GM12892 (cell line): ENCODE measurements around the gene RELN.

ENCODE experiments used
- POLR2A ChIP-seq: IDR thresholded peaks from 2 replicates; pipeline ENCODE4 v1.6.1; 2011; ENCODE audit warnings: low read depth, low read length, control low read depth
- TAF1 ChIP-seq: IDR thresholded peaks from 2 replicates; pipeline ENCODE4 v1.6.1; 2011; ENCODE audit warnings: low read depth, mild to moderate bottlenecking, control low read depth, low read length, borderline replicate concordance

- TF ChIP-seq POLR2A, result no peak
- TF ChIP-seq TAF1, result no peak
These were observed 412.8 kb downstream of the RELN start for GRCh38 chr7:103576641-103577040.
